Measurements from ENCODE around the gene POU2F2. TPM values are rescaled to one million over a fixed set of nuclear protein-coding genes. Genes with fewer than 3 reads are reported as not detected.

Gene POU2F2
- total and polyA plus RNA-seq, 2 donors (not counting 3 experiments of a cell fraction or from before 2014, with no cell fraction given), result 4.0 to 4.1 TPM

GRCh38 chr19:42064432-42064831 is 67.8 kb downstream of the POU2F2 start:
- BruUV-seq (replicated peaks), result no TSS peak
- DNase-seq (ENCODE audit: low read depth, low spot score), result no peak
- H3K4me2 ChIP-seq (ENCODE audit: insufficient read depth, low read length), result no peak overlapping the region
- ChIA-PET POLR2A (no interaction called here), CTCF (interaction anchor here (0.6 kb wide), 1 partner anchor 238 kb away, joined by 6 read pairs; the partner anchor contains the start of gene PAFAH1B3)
- intact Hi-C loops (cut with micrococcal nuclease) (no loop called here), dilution Hi-C loops (cut with MboI; ENCODE audit: extremely low pct_ligation_motif_present, low sequenced_read_pairs) (no loop called here)
- FAIRE-seq, result no peak
- H3K9me1 ChIP-seq (replicated peaks; ENCODE audit: control insufficient read depth, extremely low read depth, insufficient read depth, low read length), result no peaks in the 10 kb centered on the region
- H3K79me2 ChIP-seq (ENCODE audit: control insufficient read depth, insufficient read depth, low read length), result no peaks in the 10 kb centered on the region
- H3K9ac ChIP-seq (replicated peaks; ENCODE audit: extremely low read depth, insufficient read depth, low read length), result no peak overlapping the region
- H3K4me1 ChIP-seq (ENCODE audit: control insufficient read depth, extremely low read depth, insufficient read depth, low read length), result no peaks in the 10 kb centered on the region
- no peaks in the 10 kb centered on the region for H4K20me1 ChIP-seq (replicated peaks; ENCODE audit: control insufficient read depth, extremely low read depth, insufficient read depth, low read length)
- no peaks in the 10 kb centered on the region for H3K9me3 ChIP-seq (replicated peaks; ENCODE audit: control insufficient read depth, insufficient read depth, low read length)
- H2AFZ ChIP-seq (ENCODE audit: low read depth, low read length), result no peak overlapping the region
- TF ChIP-seq JUN (IDR thresholded peaks at IDR 0.05; ENCODE audit: borderline replicate concordance, insufficient read depth, insufficient read length, low read depth) (no peak), POLR2A (IDR thresholded peaks at IDR 0.05; ENCODE audit: low read depth, low read length) (no peak), MYC (IDR thresholded peaks at IDR 0.05; ENCODE audit: low read depth, low read length) (no peak), FOS (IDR thresholded peaks at IDR 0.05; ENCODE audit: borderline replicate concordance, insufficient read depth, low read length) (no peak), POLR2AphosphoS5 (IDR thresholded peaks at IDR 0.05; ENCODE audit: insufficient read depth, low read depth, low read length) (no peak), MAX (IDR thresholded peaks at IDR 0.05; ENCODE audit: insufficient read depth, insufficient read length) (no peak), GATA2 (IDR thresholded peaks at IDR 0.05; ENCODE audit: insufficient read depth, insufficient read length, low read depth, low read length) (no peak), EZH2 (IDR thresholded peaks at IDR 0.05; ENCODE audit: borderline replicate concordance, low read depth, low read length, severe bottlenecking) (no peak), CTCF (IDR thresholded peaks at IDR 0.05; ENCODE audit: extremely low read depth in 1 of 2, insufficient read depth in 1 of 2, low read depth in 1 of 2, low read length in 2 of 2) (no peak)
- no peaks in the 10 kb centered on the region for H3K36me3 ChIP-seq (ENCODE audit: control insufficient read depth in 2 of 2, extremely low read depth in 1 of 2, insufficient read depth in 2 of 2, low read length in 2 of 2)
- no peak overlapping the region for H3K4me3 ChIP-seq (replicated peaks in 1 of 3; ENCODE audit: insufficient read depth in 1 of 3, low read depth in 1 of 3, low read length in 3 of 3)
- H3K27ac ChIP-seq (ENCODE audit: insufficient read depth, low read depth, low read length), result no peak overlapping the region
- H3K27me3 ChIP-seq (ENCODE audit: control insufficient read depth in 2 of 2, insufficient read depth in 2 of 2, low read length in 2 of 2), result peaks cover 17 to 23% of the 10 kb centered on the region in 2 experiments
